Cerebellar nuclear complex (tissue), 1 donor: ENCODE measurements around the gene CHPF2.

Source experiments
- DNase-seq, 2 experiments: peaks; one replicate each; lab custom pipeline; 2025; lab: John Stamatoyannopoulos, UW

The CHPF2 gene, protein sequence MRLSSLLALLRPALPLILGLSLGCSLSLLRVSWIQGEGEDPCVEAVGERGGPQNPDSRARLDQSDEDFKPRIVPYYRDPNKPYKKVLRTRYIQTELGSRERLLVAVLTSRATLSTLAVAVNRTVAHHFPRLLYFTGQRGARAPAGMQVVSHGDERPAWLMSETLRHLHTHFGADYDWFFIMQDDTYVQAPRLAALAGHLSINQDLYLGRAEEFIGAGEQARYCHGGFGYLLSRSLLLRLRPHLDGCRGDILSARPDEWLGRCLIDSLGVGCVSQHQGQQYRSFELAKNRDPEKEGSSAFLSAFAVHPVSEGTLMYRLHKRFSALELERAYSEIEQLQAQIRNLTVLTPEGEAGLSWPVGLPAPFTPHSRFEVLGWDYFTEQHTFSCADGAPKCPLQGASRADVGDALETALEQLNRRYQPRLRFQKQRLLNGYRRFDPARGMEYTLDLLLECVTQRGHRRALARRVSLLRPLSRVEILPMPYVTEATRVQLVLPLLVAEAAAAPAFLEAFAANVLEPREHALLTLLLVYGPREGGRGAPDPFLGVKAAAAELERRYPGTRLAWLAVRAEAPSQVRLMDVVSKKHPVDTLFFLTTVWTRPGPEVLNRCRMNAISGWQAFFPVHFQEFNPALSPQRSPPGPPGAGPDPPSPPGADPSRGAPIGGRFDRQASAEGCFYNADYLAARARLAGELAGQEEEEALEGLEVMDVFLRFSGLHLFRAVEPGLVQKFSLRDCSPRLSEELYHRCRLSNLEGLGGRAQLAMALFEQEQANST

DNA sequence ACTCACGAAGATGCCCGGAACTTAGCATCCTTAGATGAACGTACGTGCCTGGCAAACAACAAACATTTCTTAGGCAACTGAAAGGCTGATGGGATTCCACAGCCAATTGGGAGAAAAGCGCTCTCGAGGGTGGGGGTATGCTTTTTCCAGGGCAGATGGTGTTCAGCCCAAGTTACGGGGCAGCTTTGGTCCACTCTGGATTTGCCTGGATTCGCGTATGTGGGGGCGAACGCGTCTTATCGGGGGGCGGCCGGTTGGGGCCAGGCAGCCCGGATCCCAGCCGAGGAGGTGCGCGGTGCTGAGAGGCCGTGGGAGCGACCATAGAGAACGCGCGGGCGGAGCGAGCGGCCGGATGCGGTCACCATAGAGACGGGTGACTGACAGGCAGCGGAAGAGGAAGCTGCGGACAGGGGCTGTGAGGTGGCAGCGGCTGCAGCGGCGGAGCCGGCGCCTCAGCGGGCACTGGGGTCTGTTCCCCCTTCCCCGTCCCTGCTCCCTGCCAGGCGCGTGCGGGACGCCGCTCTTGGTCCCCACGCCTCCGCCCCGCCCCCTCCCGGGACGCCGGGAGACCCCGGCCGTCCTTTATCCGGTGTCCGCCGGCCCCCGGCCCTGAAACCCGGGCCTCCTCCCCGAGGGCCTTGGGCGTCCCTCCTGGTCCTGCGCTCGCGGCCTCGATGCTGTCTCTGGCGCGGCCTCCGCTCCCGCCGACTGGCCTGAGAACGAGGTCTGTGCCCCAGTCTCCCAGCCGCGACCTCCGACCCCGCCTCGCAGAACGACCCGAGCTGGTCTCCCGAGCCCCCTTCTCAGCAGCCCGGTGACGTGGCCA is at the start of gene CHPF2:
Gene CHPF2, plus strand, starts transcription at position 393 of the 826 bp plus-strand sequence. CDS start 1,529 bp downstream, outside the sequence.
- DNase-seq, result peak; percentile 13 to 68

DNA sequence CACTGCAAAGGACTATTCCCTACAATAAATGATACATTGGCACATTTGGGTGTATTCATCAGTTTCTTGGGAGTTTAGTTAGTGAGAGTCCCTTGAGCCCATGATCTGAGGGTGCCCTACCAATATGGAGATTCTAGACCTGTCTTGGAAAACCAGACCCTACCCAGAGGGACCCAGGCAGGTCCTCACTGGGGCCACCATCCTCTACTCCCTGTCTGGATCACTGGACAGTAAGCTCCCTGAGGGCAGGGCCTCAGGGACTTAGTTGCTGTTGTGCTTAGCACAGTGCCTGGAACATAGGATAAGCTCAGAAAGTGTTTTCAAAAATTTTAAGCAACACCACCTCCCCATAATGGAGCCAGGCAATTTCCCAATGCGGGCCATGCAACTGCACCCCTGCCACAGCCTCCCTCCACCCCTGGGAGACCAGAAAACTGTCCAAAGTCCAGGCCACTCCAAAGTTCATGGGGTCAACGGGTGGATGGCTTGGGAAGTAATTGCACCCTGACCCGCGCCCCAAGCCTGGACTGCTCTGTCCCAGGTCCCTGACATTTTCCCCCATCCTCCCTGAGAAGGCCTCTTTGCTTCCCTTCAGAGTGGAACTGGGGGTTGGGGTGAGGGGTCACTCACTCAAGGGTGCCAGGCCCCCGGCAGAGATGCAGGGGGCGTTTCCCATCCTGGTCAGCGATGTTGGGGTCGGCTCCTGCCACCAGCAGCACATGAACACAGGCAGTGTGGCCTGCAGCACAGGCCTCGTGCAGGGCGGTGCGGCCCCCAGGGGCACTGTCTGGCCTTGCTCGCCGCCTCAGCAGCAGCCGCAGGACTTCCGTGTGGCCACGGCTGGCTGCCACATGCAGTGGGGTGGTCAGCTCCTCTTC is 46.3 kb upstream of the CHPF2 start:
- no peak for DNase-seq

DNA sequence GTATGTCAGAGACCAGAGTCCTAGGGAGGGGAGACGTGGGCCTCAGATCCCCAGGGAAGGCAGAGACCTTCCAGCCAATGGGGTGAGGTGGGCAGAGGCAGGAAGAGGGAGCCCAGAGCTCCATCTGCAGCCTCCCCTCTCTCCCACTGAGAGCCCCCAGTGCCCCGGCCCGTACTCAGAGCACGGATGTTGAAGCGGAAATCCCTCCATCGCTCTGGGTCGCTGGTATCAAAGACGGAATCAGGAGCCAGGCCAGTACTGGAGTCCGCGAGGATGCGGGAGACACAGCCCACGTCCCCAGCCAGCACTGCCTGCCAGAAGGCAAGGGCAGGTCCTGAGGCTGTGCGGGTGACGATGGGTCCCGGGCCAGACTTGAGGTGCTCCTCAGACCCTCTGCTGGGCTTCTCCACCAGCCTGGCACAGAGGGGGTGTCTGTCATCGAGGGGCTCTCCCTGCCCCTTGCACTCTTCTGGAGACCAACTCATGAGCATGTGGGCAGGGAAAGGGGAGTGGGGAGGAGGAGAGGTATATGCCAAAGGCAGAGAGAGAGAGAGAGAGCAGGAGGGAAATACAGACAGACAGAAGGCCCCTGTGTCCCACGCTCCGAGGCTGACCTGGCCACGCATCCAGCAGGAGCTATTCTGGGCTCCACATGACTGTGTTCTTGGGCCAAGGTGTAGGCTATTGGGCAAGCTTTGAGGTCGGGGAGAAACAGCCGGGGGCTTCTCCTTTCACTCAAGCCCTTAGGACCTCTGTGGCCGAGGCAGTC is 45.5 kb upstream of the CHPF2 start, which contains the start of gene ASB10:
Gene ASB10, minus strand, starts transcription at position 611 of the 769 bp plus-strand sequence. Its CDS starts 120 bp downstream, at position 491.
- no peak for DNase-seq

DNA sequence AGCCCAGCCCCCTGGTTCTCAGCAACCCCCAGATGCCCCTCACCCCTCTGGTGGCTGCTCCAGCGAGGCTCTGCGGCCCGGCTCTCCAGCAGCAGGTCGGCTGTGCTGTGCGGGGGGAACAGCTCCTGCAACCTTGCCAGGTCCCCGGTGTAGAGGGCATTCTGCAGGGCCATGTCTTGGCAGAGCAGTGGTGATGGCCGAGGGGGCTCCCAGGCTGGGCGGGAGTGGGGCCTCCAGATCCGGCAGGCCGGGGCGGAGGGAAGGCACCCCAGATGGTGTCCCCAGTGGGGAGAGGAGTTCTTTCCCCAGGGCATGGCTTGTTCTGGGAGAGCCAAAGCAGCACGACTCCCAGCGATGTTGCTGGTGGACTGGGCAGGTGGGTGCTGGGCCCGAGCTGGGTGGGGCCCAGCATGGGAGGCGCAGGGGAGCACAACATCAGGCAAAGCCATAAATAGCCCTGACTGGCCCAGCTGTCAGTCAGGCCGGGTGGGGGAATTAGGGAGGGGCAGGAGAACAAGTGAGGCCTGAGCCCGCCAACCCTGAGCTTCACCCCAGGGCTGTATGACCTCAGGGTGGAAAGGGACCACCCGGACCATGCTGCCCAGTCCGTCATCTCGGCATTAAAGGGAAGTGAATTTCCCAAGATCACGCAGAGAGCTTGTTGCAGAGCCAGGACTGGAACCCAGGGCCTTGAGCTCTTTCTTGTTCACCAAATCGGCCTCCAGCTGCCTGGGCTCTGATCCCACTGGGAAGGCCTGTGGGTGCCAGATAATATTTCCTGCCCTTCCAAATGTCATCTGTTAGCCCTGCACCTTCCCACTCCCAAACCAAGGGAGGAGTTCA is 44.7 kb upstream of the CHPF2 start:
- DNase-seq, result no peak

DNA sequence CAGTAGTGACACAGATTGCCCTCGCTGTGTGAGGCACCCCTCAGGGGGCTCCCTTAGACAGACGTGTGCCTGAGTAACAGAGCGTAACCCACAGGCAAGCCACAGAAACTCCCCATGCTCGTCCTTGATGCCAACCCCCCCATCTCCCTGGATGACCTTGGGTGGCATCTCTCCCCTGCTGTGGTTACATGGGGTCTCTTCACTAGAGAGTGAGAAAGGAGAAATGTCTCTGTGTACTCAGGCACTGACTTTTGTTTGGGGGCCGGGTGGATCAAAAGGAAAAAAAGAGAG is 44.1 kb upstream of the CHPF2 start:
- no peak for DNase-seq

DNA sequence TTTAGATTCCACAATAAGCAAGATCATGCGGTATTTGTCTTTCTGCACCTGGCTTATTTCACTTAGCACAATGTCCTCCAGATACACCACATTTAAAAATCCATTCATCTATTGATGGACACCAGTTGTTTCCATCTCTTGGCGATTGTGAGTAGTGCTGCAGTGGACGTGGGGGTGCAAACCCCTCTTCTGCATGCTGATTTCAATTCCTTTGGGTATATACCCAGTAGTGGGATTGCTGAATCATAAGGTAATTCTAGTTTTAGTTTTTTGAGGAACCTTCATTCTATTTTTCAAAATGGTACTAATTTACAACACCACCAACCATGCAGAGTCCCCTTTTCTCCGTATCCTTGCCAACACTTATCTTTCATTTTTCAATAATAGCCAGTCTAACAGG is 43.2 kb upstream of the CHPF2 start:
- no peak for DNase-seq

DNA sequence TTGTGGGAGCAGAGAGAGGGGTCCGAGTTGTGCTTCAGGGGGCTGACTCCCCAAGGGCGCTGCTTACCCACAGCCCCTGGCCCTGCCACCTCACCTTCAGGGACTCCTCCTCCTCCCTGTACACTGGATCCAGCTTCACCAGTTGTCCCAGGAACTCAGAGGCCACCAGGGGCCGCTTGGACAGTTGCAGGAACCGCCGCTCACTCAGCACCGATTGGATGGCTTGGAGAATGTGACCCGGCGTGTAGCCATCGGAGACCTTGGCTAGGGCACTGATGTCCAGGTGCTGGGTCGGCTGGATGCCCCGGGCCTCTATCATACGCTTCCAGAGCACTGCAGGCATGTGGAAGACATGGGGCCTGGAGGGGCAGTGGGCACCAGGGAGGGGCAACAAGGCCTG is 40.7 kb upstream of the CHPF2 start:
- DNase-seq, result no peak

DNA sequence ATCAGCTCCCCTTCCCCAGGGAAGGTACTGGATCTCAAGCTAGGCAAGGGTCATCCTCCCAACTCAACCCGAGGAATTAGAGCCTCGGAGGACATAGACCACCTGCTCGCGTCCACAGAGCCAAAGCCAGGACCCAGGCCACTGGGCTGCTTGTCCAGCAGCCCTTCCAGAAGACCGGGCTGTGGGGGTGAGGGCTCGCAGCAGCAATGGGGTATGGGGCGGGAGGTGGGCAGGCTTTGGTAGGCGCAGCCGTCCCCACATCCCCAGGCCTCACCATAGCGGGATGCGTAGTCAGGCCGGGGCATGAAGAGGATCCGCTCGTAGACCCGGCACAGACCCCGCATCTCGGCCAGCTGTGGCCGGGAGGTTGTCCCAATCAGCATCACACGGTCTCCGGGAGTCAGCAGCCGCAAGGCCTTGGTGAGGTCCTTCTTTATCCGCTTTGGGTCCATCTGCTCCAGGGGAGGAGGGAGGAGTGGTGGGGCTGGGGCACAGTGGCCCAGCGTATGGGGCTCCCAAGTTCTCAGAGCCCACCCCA is 40.2 kb upstream of the CHPF2 start:
- no peak for DNase-seq

DNA sequence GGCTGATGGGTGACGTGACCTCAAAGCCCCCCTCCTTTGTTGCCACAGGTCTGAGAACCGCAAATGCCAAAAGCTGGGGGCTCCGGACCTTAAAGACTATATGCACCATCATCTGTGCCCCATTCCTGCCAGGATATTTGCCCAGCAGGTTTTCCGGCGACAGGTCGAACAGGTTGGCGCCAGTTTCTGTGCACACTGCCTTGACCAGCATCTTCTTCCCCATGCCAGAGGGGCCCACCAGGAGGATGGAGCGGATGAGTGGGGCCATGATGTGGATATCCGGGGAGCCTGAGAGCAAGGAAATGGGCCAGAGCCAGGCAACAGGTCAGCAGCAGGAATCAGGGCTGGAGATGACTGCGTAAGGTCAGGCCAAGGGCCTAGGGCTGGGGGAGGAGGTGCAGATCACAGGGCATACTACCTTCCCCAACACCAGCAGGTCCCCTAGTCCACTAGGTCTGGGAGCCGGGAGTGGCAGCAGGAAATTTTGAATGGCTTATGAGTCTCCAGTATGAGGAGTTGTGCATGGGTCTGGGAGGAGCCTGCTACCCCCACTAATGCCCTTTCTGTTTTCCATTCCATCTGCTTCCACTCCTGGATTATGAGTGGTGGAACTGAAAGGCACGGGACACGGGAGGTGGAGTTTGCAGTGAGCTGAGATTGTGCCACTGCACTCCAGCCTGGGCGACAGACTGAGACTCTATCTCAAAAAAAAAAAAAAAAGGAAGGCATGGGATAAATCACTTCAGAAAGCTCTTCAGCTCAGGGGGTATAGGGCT is 38.9 kb upstream of the CHPF2 start:
- DNase-seq, result no peak

DNA sequence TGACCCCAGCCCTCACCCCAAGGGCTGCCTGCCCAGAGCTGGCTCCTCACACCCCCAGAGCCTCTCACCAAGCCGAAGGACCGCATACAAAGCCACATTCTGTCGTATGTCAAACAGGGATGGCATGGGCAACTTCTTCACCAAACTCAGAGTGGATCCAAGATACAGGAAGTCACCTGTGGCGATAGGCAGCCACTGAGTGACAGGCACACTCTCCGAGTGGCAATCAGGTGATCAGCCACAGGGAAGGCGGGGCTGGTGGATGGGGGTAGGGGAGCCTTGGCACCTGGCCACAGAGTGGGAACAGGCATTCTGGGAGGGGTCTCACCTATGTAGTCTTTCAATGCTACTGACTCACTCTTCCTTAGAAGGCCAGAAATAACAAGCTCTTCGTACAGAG is 38.1 kb upstream of the CHPF2 start:
- no peak for DNase-seq

DNA sequence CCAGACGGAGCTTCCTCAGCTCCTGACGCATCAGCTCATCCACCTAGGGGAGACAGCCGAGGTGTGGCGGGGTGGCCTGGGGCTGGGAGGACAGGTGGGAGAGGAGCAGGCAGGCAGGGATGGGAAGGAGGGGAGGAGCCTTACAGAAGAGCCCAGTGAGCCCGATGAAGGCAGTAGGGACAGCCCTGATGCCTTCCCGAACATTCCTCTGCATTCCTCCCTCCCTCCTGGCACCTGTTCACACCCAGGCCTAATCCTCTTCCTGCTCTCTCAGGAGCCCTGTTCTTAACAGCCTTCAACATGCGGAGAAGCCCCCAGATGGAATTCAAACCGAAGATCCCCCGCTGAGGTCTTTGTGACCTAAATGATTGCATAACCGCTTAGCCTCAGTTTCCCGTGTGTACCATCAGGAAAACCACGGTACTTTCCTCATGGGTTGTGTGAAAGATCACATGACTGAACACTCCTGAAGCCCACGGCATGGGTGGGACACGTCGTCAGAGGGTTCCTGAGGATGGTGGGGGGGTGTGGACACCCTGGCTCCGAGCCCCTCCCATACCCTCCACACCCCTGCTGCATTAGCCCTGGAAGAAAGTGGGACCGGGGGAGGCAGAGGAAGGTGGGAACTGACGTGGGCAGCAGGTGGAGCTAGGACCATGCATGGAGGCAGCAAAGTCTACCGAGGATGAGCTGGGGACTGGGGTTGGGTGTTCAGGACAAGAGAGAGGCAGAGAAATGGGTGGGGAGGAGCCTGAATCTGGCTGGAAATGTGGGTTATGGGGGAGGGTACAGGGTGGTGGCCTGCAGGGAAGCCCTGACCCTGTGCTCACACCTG is 36.5 kb upstream of the CHPF2 start:
- no peak for DNase-seq

DNA sequence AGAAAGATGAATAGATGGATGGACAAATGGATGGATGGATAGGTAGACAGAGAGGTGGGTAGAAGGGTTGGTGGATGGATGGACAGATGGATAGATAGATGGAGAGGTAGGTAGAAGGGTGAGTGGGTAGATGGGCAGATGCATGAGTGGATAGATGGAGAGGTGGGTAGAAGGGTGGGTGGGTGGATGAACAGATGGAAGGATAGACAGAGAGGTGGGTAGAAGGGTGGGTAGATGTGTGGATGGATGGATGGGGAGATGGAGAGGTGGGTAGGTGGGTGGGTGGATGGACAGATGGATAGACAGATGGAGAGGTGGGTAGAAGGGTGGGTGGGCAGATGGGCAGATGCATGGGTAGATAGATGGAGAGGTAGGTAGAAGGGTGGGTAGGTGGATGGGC is 34.4 kb upstream of the CHPF2 start:
- no peak for DNase-seq

DNA sequence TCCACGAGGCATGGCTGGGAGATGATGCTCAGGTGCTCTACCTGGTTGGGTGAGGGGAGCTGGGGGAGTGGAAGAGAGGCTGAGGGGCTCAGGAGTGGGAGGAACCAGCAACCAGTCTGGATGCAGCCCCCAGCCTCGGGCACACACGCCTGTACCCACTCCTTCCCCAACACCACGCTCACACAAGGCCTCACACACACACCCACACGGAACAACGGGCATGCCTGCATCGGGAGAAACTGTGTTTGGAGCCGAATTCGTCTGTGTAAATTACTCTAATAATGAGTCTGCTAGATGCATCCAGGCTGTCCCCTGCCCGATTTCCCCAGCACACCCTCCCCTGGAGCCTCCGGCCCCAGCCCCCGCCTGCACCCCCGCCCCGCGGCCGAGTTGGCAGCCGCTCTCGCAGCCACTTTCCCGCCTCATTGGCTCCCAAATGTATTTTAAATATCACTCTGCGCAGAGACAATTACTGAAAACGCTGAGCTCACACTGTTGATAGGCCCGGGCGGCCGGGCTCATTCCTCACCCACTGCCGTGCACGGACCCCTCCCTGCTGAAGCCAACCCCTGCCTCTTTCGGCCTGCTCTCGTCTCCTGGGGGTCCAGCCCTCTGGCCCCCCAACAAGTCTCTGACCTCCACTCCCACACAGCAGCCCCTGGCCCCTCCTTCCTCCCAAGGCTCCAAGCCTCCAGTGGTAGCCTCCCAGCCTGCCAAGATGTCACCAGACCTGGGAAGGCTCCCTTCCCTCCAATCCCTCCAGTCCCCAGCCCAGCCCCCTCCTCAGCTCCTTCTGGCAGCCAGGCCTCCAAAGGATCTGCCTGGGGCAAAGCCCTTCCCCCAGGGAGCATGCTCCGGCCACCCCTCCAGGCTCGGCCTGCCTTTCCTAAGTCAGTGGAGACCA is 33.1 kb upstream of the CHPF2 start:
- DNase-seq, result no peak

DNA sequence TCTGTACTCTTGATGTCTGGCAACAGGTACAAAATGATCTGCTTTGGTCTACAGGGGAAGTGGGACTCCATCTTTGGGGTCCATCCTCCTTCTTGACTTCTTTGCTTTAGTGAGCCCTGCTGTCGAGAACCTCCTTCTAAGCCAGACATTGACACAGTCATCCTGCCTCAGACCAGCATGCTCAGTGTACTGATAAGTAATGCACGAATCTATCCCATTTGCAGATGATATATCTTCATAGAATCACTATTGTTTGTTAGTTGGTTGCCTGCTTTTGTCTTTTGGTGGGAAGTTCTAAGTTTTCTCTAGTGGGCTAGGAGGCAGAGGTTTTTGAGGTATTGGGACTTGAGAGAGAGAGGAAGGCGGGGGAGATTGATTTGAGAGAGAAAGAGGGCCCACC is 30.9 kb upstream of the CHPF2 start:
- no peak for DNase-seq

DNA sequence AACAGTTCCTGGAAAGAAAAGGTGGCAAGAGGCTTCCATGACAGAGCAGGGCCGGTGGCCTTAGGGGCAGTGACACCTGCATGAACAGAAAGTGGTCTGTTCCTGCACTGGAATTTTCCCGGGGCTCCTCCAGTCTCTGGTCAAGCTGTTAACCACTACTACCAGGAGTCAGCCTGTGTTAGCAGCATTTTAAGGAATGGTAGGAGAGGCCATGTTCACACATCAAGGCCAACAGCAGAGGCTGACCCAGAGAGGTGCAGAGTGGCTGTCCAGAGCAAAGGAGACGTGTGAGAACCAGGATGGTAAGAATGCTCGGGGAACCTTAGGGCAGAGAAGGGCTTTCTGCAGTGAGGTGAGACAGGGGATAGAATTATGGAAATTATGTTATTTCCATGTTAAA is 30.5 kb upstream of the CHPF2 start:
- no peak for DNase-seq

DNA sequence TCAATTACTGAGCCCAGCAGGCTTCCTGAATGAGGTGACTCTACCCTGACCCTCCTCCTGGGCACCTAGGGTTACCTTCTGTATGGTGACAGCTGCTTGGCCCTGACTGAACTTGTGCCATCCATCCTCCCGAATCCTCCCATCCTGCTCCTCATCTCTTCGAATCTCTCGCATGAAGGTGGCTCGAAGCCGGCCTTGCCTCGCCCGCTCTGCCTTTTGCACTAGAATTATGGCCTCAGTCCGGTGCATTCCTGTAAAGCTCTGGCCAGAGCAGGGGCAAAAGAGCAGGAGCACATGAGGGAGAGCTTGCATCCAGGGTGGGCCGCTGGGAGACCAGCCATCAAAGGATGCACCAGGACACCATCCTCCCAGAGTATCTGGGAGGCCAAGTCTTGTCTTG is 29.4 kb upstream of the CHPF2 start:
- no peak for DNase-seq
